WERI-Rb-1 (cell line): ENCODE measurements around the gene COG2.

Experiments
- DNase-seq: peaks from one replicate; pipeline ENCODE4 v3.0.0-alpha.2; 2020
- H3K27ac ChIP-seq: fragments of 250-450 bp; sonication (Bioruptor Pico); 2 replicates; pipeline ENCODE4 v1.5.1; 2020; ENCODE audit warnings: mild to moderate bottlenecking, moderate library complexity
- H3K27me3 ChIP-seq: fragments of 250-450 bp; sonication (Bioruptor Pico); 2 replicates; pipeline ENCODE4 v1.5.1; 2021; ENCODE audit warnings: mild to moderate bottlenecking, low read depth, moderate library complexity; ENCODE audit not compliant: insufficient read depth, severe bottlenecking
- H3K36me3 ChIP-seq: fragments of 250-450 bp; sonication (Bioruptor Pico); 2 replicates; pipeline ENCODE4 v1.5.1; 2020; ENCODE audit warnings: mild to moderate bottlenecking, moderate library complexity
- H3K4me3 ChIP-seq: 2 replicates; pipeline ENCODE4 v1.5.1; 2011; ENCODE audit warnings: low read depth, mild to moderate bottlenecking, control low read depth, low read length
- H3K9me3 ChIP-seq: fragments of 250-450 bp; sonication (Bioruptor Pico); 2 replicates; pipeline ENCODE4 v1.5.1; 2021; ENCODE audit warnings: mild to moderate bottlenecking, moderate library complexity; ENCODE audit not compliant: severe bottlenecking
- CTCF ChIP-seq: IDR thresholded peaks from 2 replicates; pipeline ENCODE4 v1.5.1; 2011; ENCODE audit warnings: low read depth, mild to moderate bottlenecking, control low read depth, inconsistent platforms, low read length

The COG2 gene

GRCh38 chr1:230629511-230629910 is 12.8 kb upstream of the COG2 start:
- TF ChIP-seq CTCF: no peak
- H3K9me3 ChIP-seq: peaks cover 6% of the 10 kb centered on the region
- H3K36me3 ChIP-seq: no peaks in the 10 kb centered on the region
- H3K4me3 ChIP-seq: no peak overlapping the region
- no peak overlapping the region for H3K27ac ChIP-seq
- DNase-seq: no peak
- no peaks in the 10 kb centered on the region for H3K27me3 ChIP-seq

GRCh38 chr1:230631477-230631876 is 10.8 kb upstream of the COG2 start:
- H3K27me3 ChIP-seq: no peaks in the 10 kb centered on the region
- TF ChIP-seq CTCF: no peak
- no peak overlapping the region for H3K4me3 ChIP-seq
- no peak for DNase-seq
- H3K9me3 ChIP-seq: peaks cover 6% of the 10 kb centered on the region
- no peak overlapping the region for H3K27ac ChIP-seq
- no peaks in the 10 kb centered on the region for H3K36me3 ChIP-seq

GRCh38 chr1:230632273-230632873 is 9.9 kb upstream of the COG2 start:
- peak; percentile 93 for TF ChIP-seq CTCF
- no peaks in the 10 kb centered on the region for H3K27me3 ChIP-seq

GRCh38 chr1:230633469-230633868 is 8.8 kb upstream of the COG2 start:
- peak overlapping the region; percentile 16; the same call in 1 of the 2 replicates for H3K27ac ChIP-seq
- no peak for TF ChIP-seq CTCF
- no peaks in the 10 kb centered on the region for H3K27me3 ChIP-seq
- no peaks in the 10 kb centered on the region for H3K36me3 ChIP-seq
- peaks cover 6% of the 10 kb centered on the region for H3K9me3 ChIP-seq
- no peak overlapping the region for H3K4me3 ChIP-seq
- DNase-seq: peak; percentile 35

More at GRCh38 chr1:230632273-230632873, 9.9 kb upstream of the COG2 start:
- Histone ChIP-seq H3K36me3 (no peaks in the 10 kb centered on the region), H3K27ac (no peak overlapping the region; the same call in 1 of the 2 replicates), H3K4me3 (no peak overlapping the region), H3K9me3 (peaks cover 6% of the 10 kb centered on the region)
- DNase-seq: peak; percentile 66

- no peak for DNase-seq
- Histone ChIP-seq H3K27ac (no peak overlapping the region), H3K27me3 (no peaks in the 10 kb centered on the region), H3K4me3 (no peak overlapping the region), H3K9me3 (peaks cover 6% of the 10 kb centered on the region), H3K36me3 (no peaks in the 10 kb centered on the region)
- TF ChIP-seq CTCF: no peak
Observed at GRCh38 chr1:230634384-230634783, 7.9 kb upstream of the COG2 start.

- H3K4me3 ChIP-seq: no peak overlapping the region
- no peaks in the 10 kb centered on the region for H3K36me3 ChIP-seq
- no peak for TF ChIP-seq CTCF
- H3K9me3 ChIP-seq: peaks cover 4% of the 10 kb centered on the region
- no peak for DNase-seq
- no peaks in the 10 kb centered on the region for H3K27me3 ChIP-seq
- H3K27ac ChIP-seq: no peak overlapping the region
Observed at GRCh38 chr1:230636575-230637148, 5.6 kb upstream of the COG2 start.
